ENCODE measurements around the gene ICA1L. TPM values are rescaled to one million over a fixed set of nuclear protein-coding genes. Genes with fewer than 3 reads are reported as not detected.

Gene ICA1L
- total and polyA plus RNA-seq, 2 of the 4 experiments (the other 2 are of a cell fraction): 1.7 to 1.8 TPM

DNA sequence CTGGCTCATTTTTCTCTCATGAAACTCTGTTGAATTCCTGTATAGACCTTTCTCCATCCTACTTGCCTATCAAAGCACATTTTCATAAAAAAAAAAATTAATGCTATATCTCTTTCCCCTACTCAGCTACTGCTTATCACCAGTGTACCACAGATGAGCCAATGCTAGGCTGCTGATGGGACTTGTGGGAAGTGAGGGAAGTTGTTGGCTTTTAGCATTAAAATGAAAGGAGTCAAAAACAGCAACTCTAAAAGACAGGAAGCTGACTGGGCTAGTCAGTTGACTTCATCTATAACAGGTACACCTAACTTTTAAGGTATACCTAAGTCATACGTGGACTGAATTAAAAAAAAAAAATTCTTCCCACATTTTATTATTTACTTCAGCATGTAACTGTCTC is 134.7 kb downstream of the ICA1L start:
- dilution Hi-C loops (cut with HindIII; ENCODE audit: low sequenced_read_pairs, unreplicated experiment) (no loop called here), in situ Hi-C loops (cut with MboI; ENCODE audit: low sequenced_read_pairs) (no loop called here), intact Hi-C loops (cut with micrococcal nuclease) (no loop called here)
- Histone ChIP-seq H3K4me2 (ENCODE audit: low read depth, low read length) (no peak overlapping the region), H3K36me3 (ENCODE audit: control insufficient read depth, insufficient read depth, low read length) (no peaks in the 10 kb centered on the region), H3K27me3 (ENCODE audit: control insufficient read depth, insufficient read depth, low read length) (no peaks in the 10 kb centered on the region), H2BK20ac (ENCODE audit: low read depth, low read length) (no peak overlapping the region), H3K27ac (ENCODE audit: insufficient read depth, low read length) (no peak overlapping the region), H4K5ac (ENCODE audit: low read depth, low read length) (no peak overlapping the region), H4K8ac (ENCODE audit: low read depth in 2 of 2, low read length in 2 of 2) (no peak overlapping the region), H3K56ac (ENCODE audit: extremely low read depth, insufficient read depth, low read length) (no peak overlapping the region), H2AK9ac (replicated peaks; ENCODE audit: low read depth, low read length, poor library complexity) (no peak overlapping the region), H3K18ac (ENCODE audit: low read depth, low read length) (no peak overlapping the region), H4K20me1 (ENCODE audit: insufficient read depth, low read length) (no peaks in the 10 kb centered on the region), H3K9ac (ENCODE audit: low read depth, low read length) (no peak overlapping the region), H3K79me1 (ENCODE audit: low read depth in 1 of 2, low read length in 2 of 2) (no peaks in the 10 kb centered on the region), H2BK120ac (ENCODE audit: low read depth, low read length) (no peak overlapping the region), H3K4me1 (ENCODE audit: control insufficient read depth, insufficient read depth, low read length) (no peaks in the 10 kb centered on the region), H3K23ac (ENCODE audit: low read depth, low read length) (no peak overlapping the region), H3K4ac (ENCODE audit: low read depth, low read length) (no peak overlapping the region), H2AK5ac (ENCODE audit: low read depth, low read length) (no peak overlapping the region), H3K14ac (replicated peaks; ENCODE audit: low read depth, low read length) (no peak overlapping the region), H3K4me3 (ENCODE audit: insufficient read depth, low read depth, low read length) (no peak overlapping the region), H2BK15ac (ENCODE audit: low read depth, low read length) (no peak overlapping the region), H3K9me3 (ENCODE audit: control insufficient read depth, insufficient read depth, low read length) (peaks cover 5% of the 10 kb centered on the region; the same call in 1 of the 2 replicates), H2BK5ac (ENCODE audit: low read depth, low read length, poor library complexity, severe bottlenecking) (no peak overlapping the region), H4K91ac (ENCODE audit: insufficient read depth, low read depth, low read length) (no peak overlapping the region), H3K9me1 (ENCODE audit: insufficient read depth, low read length) (no peaks in the 10 kb centered on the region), H2AFZ (replicated peaks; ENCODE audit: low read length, poor library complexity) (no peak overlapping the region)
- ChIA-PET CTCF (interaction anchor here (0.6 kb wide), 1 partner anchor 35 kb away, joined by 3 read pairs; no protein-coding TSS in a partner anchor), POLR2A (ENCODE audit: unreplicated experiment) (interaction anchor here (0.6 kb wide), 1 partner anchor 1517 kb away, joined by 5 read pairs; no protein-coding TSS in a partner anchor)
- WGBS, 2 experiments (ENCODE audit: extremely low coverage in 2 of 2, insufficient read length in 1 of 2): no CpG with 5 or more reads among the region's 1 CpG
- BruUV-seq (replicated peaks): no TSS peak
- no peak for TF ChIP-seq BHLHE40 (IDR thresholded peaks at IDR 0.05; ENCODE audit: low read depth, low read length)
- no peak for TF ChIP-seq FOS (IDR thresholded peaks at IDR 0.05; ENCODE audit: low read depth, low read length)
- TF ChIP-seq RFX5 (IDR thresholded peaks at IDR 0.05; ENCODE audit: low read depth, low read length): no peak
- TF ChIP-seq MAZ (IDR thresholded peaks at IDR 0.05; ENCODE audit: borderline replicate concordance, low read depth, low read length): no peak
- TF ChIP-seq, protein P1, sequence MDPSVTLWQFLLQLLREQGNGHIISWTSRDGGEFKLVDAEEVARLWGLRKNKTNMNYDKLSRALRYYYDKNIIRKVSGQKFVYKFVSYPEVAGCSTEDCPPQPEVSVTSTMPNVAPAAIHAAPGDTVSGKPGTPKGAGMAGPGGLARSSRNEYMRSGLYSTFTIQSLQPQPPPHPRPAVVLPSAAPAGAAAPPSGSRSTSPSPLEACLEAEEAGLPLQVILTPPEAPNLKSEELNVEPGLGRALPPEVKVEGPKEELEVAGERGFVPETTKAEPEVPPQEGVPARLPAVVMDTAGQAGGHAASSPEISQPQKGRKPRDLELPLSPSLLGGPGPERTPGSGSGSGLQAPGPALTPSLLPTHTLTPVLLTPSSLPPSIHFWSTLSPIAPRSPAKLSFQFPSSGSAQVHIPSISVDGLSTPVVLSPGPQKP (IDR thresholded peaks at IDR 0.05; ENCODE audit: borderline replicate concordance, low read depth, low read length): no peak
- TF ChIP-seq NFE2L2 (IDR thresholded peaks at IDR 0.05; ENCODE audit: low read depth, low read length): no peak
- TF ChIP-seq MXI1 (IDR thresholded peaks at IDR 0.05; ENCODE audit: borderline replicate concordance, low read depth, low read length): no peak
- no peak for TF ChIP-seq RCOR1 (IDR thresholded peaks at IDR 0.05; ENCODE audit: insufficient replicate concordance, low read length)
- no peak for TF ChIP-seq CHD1 (IDR thresholded peaks at IDR 0.05; ENCODE audit: low read depth, low read length)
- TF ChIP-seq, protein P2, sequence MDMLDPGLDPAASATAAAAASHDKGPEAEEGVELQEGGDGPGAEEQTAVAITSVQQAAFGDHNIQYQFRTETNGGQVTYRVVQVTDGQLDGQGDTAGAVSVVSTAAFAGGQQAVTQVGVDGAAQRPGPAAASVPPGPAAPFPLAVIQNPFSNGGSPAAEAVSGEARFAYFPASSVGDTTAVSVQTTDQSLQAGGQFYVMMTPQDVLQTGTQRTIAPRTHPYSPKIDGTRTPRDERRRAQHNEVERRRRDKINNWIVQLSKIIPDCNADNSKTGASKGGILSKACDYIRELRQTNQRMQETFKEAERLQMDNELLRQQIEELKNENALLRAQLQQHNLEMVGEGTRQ (IDR thresholded peaks at IDR 0.05; ENCODE audit: low read depth, low read length): no peak
- TF ChIP-seq, protein P3, sequence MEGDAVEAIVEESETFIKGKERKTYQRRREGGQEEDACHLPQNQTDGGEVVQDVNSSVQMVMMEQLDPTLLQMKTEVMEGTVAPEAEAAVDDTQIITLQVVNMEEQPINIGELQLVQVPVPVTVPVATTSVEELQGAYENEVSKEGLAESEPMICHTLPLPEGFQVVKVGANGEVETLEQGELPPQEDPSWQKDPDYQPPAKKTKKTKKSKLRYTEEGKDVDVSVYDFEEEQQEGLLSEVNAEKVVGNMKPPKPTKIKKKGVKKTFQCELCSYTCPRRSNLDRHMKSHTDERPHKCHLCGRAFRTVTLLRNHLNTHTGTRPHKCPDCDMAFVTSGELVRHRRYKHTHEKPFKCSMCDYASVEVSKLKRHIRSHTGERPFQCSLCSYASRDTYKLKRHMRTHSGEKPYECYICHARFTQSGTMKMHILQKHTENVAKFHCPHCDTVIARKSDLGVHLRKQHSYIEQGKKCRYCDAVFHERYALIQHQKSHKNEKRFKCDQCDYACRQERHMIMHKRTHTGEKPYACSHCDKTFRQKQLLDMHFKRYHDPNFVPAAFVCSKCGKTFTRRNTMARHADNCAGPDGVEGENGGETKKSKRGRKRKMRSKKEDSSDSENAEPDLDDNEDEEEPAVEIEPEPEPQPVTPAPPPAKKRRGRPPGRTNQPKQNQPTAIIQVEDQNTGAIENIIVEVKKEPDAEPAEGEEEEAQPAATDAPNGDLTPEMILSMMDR (conservative IDR thresholded peaks at IDR 0.05; ENCODE audit: low read depth, low read length): no peak
- no peak for TF ChIP-seq CEBPB (IDR thresholded peaks at IDR 0.05; ENCODE audit: low read depth, low read length)
- TF ChIP-seq MAFK (IDR thresholded peaks at IDR 0.05; ENCODE audit: low read depth, low read length): no peak
- no peak for TF ChIP-seq SMC3 (IDR thresholded peaks at IDR 0.05; ENCODE audit: low read depth, low read length)
- no peak for TF ChIP-seq POLR2A (IDR thresholded peaks at IDR 0.05; ENCODE audit: low read depth, low read length)
- no peak for TF ChIP-seq RAD21 (IDR thresholded peaks at IDR 0.05; ENCODE audit: low read length)
- ATAC-seq (ENCODE audit: low read depth) (no peak), DNase-seq (no peak)

Data from IMR-90 (cell line).